Erythroblast (primary cell): ENCODE data around the gene MAP4K5.

ENCODE experiments used
- GATA1 ChIP-seq: IDR thresholded peaks from 2 replicates; pipeline ENCODE4 v1.6.1; 2011; ENCODE audit warnings: low read depth, mild to moderate bottlenecking, control low read depth, low read length, moderate library complexity
- POLR2A ChIP-seq: IDR thresholded peaks from 2 replicates; pipeline ENCODE4 v1.6.1; 2011; ENCODE audit warnings: mild to moderate bottlenecking, low read length

- TF ChIP-seq POLR2A (no peak), GATA1 (no peak)
These were observed 137.7 kb downstream of the MAP4K5 start for GRCh38 chr14:50394713-50395112.
